H1 (cell line): ENCODE results near the gene CAMK2G. TPM values are rescaled to one million over a fixed set of nuclear protein-coding genes. Genes with fewer than 3 reads are reported as not detected.

Experiments
- BCL11A ChIP-seq, 2 experiments: IDR thresholded peaks; one replicate each; pipeline ENCODE4 v1.6.1; 2011; ENCODE audit warnings: low read depth in 2 of 2, low read length in 2 of 2, mild to moderate bottlenecking in 2 of 2
- CBX5 ChIP-seq: fragments of 300-800, 300-1000 bp; sonication (generic); IDR thresholded peaks from 2 replicates; pipeline ENCODE4 v1.7.1; 2016; ENCODE audit warnings: antibody characterized with exemption, low read length, low read depth
- CHD1 ChIP-seq: IDR thresholded peaks from 2 replicates; pipeline ENCODE4 v1.6.1; 2012; ENCODE audit warnings: low read depth, low read length, improper control_type of control experiment
- CREB1 ChIP-seq: IDR thresholded peaks from 2 replicates; pipeline ENCODE4 v1.6.1; 2012; ENCODE audit warnings: inconsistent platforms
- CTBP2 ChIP-seq: IDR thresholded peaks from 2 replicates; pipeline ENCODE4 v1.7.0; 2011; ENCODE audit warnings: borderline replicate concordance, mild to moderate bottlenecking, moderate library complexity, mixed read lengths, low read length; ENCODE audit not compliant: insufficient read depth, insufficient read length
- CTCF ChIP-seq, 3 experiments: IDR thresholded peaks; 1 replicate in 2 of 3; 2 replicates in 1 of 3; pipeline versions ENCODE4 v1.5.1 to v1.6.1; 2011; ENCODE audit warnings: low read length in 3 of 3, mild to moderate bottlenecking in 3 of 3, inconsistent platforms in 2 of 3, low read depth in 1 of 3, moderate library complexity in 1 of 3; ENCODE audit not compliant: insufficient read depth in 1 of 3; ENCODE audit errors: control extremely low read depth in 1 of 3
- FOSL1 ChIP-seq: IDR thresholded peaks from 2 replicates; pipeline ENCODE4 v1.6.1; 2011; ENCODE audit warnings: mild to moderate bottlenecking, low read depth, low read length, moderate library complexity; ENCODE audit not compliant: insufficient read depth
- JUN ChIP-seq: IDR thresholded peaks from 2 replicates; pipeline ENCODE4 v1.6.1; 2011; ENCODE audit warnings: low read depth, mild to moderate bottlenecking, improper control_type of control experiment, low read length
- KDM1A ChIP-seq: fragments of 200-600, 300-600 bp; sonication (generic); IDR thresholded peaks from 2 replicates; pipeline ENCODE4 v1.7.1; 2016; ENCODE audit warnings: mild to moderate bottlenecking, low read length, borderline replicate concordance
- KDM4A ChIP-seq: IDR thresholded peaks from one replicate; pipeline ENCODE4 v1.7.1; 2012; ENCODE audit warnings: low read depth, mild to moderate bottlenecking, moderate library complexity, low read length, inconsistent platforms; ENCODE audit not compliant: severe bottlenecking
- NANOG ChIP-seq: IDR thresholded peaks from 2 replicates; pipeline ENCODE4 v1.6.1; 2011; ENCODE audit warnings: low read length, low read depth, mild to moderate bottlenecking, inconsistent platforms; ENCODE audit not compliant: insufficient read depth, poor library complexity, severe bottlenecking
- PHF8 ChIP-seq: fragments of 200-600 bp; sonication (generic); conservative IDR thresholded peaks from 2 replicates; pipeline ENCODE4 v1.7.1; 2012; ENCODE audit warnings: low read depth, mild to moderate bottlenecking, inconsistent platforms, low read length, moderate library complexity
- POLR2AphosphoS5 ChIP-seq: IDR thresholded peaks from 2 replicates; pipeline ENCODE4 v1.6.1; 2011; ENCODE audit warnings: low read depth, low read length
- RBBP5 ChIP-seq: IDR thresholded peaks from 2 replicates; pipeline ENCODE4 v1.7.1; 2012; ENCODE audit warnings: low read depth, mild to moderate bottlenecking, inconsistent platforms, low read length, moderate library complexity, borderline replicate concordance
- RFX5 ChIP-seq: IDR thresholded peaks from 2 replicates; pipeline ENCODE4 v1.6.1; 2011; ENCODE audit warnings: low read depth, low read length, improper control_type of control experiment, borderline replicate concordance
- SP2 ChIP-seq: IDR thresholded peaks from 2 replicates; pipeline ENCODE4 v1.6.1; 2012; ENCODE audit warnings: mild to moderate bottlenecking, low read length, inconsistent platforms
- SP4 ChIP-seq: IDR thresholded peaks from 2 replicates; pipeline ENCODE4 v1.6.1; 2012; ENCODE audit warnings: low read length, inconsistent platforms
- SRF ChIP-seq: IDR thresholded peaks from 2 replicates; pipeline ENCODE4 v1.6.1; 2011; ENCODE audit warnings: mild to moderate bottlenecking, low read depth, low read length, moderate library complexity
- TBP ChIP-seq: IDR thresholded peaks from 2 replicates; pipeline ENCODE4 v1.6.1; 2011; ENCODE audit warnings: low read depth, low read length, improper control_type of control experiment
- TCF12 ChIP-seq: IDR thresholded peaks from 2 replicates; pipeline ENCODE4 v1.6.1; 2011; ENCODE audit warnings: low read depth, mild to moderate bottlenecking, low read length
- YY1 ChIP-seq: IDR thresholded peaks from 2 replicates; pipeline ENCODE4 v1.6.1; 2011; ENCODE audit warnings: low read depth, mild to moderate bottlenecking, low read length
- polyA plus RNA-seq, 7 experiments: library from polyadenylated mRNA; depleted of rRNA in 3 of 7; stranded (reverse) in 5 of 7; unstranded in 2 of 7; fragments of >200 nt in 5 of 7; fragments of 200-250 nt in 2 of 7; gene quantifications; 1 replicate in 5 of 7; 2 replicates in 1 of 7; 4 replicates in 1 of 7; pipeline versions ENCODE4 v1.2.1 to v1.2.3, GENCODE V29; 2011 to 2013; ENCODE audit warnings: missing spikeins in 2 of 7, mixed read lengths in 2 of 7
- total RNA-seq: library from RNA; stranded (reverse); fragmentation: NEBNext Ultra II Directional; extraction: Animal tissue kit (Norgen Biotek cat#: 25700); gene quantifications from 2 replicates; pipeline ENCODE4 v1.2.1, GENCODE V29; 2021

The CAMK2G gene
- total and polyA plus RNA-seq, 2 of the 8 experiments (the other 6 are each of a cell fraction or from before 2014, with no cell fraction given), result 28.9 to 31.7 TPM

DNA sequence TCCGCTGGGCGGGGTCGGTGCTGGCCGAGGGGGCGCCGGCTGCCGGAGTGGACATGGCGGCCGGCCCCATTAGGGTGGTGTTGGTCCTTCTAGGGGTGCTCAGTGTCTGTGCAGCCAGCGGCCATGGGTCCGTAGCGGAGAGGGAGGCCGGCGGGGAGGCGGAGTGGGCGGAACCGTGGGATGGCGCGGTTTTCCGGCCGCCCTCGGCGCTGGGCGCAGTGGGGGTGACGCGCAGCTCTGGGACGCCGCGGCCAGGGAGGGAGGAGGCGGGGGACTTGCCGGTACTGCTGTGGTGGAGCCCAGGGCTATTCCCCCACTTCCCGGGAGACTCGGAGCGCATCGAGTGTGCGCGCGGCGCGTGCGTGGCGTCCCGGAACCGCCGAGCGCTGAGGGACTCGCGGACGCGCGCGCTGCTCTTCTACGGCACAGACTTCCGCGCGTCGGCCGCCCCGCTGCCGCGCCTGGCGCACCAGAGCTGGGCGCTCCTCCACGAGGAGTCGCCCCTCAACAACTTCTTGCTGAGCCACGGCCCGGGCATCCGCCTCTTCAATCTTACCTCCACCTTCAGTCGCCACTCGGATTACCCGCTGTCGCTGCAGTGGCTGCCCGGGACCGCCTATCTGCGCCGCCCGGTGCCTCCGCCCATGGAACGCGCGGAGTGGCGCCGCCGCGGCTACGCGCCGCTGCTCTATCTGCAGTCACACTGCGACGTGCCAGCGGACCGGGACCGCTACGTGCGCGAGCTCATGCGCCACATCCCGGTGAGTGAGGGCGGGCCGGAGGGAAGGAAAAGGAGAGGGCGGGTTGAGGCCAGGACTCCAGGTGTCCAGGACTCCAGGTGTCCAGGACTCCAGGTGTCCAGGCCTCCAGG lies 101.8 kb downstream of the CAMK2G start (continued):
- TF ChIP-seq SP2, result no peak
- TF ChIP-seq CREB1, result peak; percentile 94
- TF ChIP-seq CBX5, result no peak
- TF ChIP-seq CTBP2, result peak; percentile 40
- TF ChIP-seq NANOG, result no peak
- no peak for TF ChIP-seq FOSL1
- TF ChIP-seq YY1, result peak; percentile 79
- no peak for TF ChIP-seq CHD1
- no peak for TF ChIP-seq TCF12
- TF ChIP-seq RBBP5, result peak; percentile 88; the same call in 1 of the 2 replicates
- peak; percentile 24; the same call in 1 of the 2 replicates for TF ChIP-seq KDM1A
- peak in 1 of 3 experiments; percentile 4; a peak in 1 of 4 replicates for TF ChIP-seq CTCF (IDR thresholded peaks at IDR 0.05; ENCODE audit: control extremely low read depth in 1 of 3, insufficient read depth in 1 of 3, low read depth in 1 of 3, low read length in 3 of 3)
- TF ChIP-seq POLR2AphosphoS5, result peak; percentile 53; the same call in 1 of the 2 replicates
- TF ChIP-seq PHF8, result peak; percentile 74
- TF ChIP-seq JUN, result no peak
- TF ChIP-seq SP4, result 0 out of 2 replicates have a peak, but pooled peaks have one; percentile 76
- TF ChIP-seq BCL11A (IDR thresholded peaks at IDR 0.05; ENCODE audit: low read depth in 2 of 2, low read length in 2 of 2), result no peak
- TF ChIP-seq TBP, result peak; percentile 54; the same call in 1 of the 2 replicates
- TF ChIP-seq SRF, result no peak
- no peak for TF ChIP-seq RFX5
- peak; percentile 95 for TF ChIP-seq KDM4A
